ENCODE results near the gene NOL9. TPM values are rescaled to one million over a fixed set of nuclear protein-coding genes. Genes with fewer than 3 reads are reported as not detected.

Gene NOL9
- total and polyA plus RNA-seq, 2 of the 13 experiments (the other 11 are each of a cell fraction or from before 2014, with no cell fraction given): 18.0 to 24.7 TPM

DNA sequence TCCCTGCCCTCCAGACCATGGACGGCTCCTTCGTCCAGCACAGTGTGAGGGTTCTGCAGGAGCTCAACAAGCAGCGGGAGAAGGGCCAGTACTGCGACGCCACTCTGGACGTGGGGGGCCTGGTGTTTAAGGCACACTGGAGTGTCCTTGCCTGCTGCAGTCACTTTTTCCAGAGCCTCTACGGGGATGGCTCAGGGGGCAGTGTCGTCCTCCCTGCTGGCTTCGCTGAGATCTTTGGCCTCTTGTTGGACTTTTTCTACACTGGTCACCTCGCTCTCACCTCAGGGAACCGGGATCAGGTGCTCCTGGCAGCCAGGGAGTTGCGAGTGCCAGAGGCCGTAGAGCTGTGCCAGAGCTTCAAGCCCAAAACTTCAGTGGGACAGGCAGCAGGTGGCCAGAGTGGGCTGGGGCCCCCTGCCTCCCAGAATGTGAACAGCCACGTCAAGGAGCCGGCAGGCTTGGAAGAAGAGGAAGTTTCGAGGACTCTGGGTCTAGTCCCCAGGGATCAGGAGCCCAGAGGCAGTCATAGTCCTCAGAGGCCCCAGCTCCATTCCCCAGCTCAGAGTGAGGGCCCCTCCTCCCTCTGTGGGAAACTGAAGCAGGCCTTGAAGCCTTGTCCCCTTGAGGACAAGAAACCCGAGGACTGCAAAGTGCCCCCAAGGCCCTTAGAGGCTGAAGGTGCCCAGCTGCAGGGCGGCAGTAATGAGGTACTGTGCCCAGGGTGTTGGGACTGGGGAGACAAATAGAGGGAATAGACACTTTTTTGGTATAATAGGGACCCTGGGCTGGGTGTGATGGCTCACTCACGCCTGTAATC lies 26.5 kb upstream of the NOL9 start (continued):
- 0 out of 2 replicates have a peak, but pooled peaks have one; percentile 7 for TF ChIP-seq UBTF (CRISPR knock-in tag; IDR thresholded peaks at IDR 0.05)
- TF ChIP-seq KDM3A (CRISPR knock-in tag; IDR thresholded peaks at IDR 0.05; ENCODE audit: low read depth): no peak
- TF ChIP-seq RFX5 (IDR thresholded peaks at IDR 0.05; ENCODE audit: low read depth, low read length): no peak
- no peak for TF ChIP-seq PCBP2 (optimal IDR thresholded peaks at IDR 0.05; ENCODE audit: low read depth, low read length, poor library complexity, severe bottlenecking)
- TF ChIP-seq FLYWCH1 (CRISPR knock-in tag; IDR thresholded peaks at IDR 0.05): no peak
- 0 out of 2 replicates have a peak, but pooled peaks have one; percentile 36 for TF ChIP-seq GLI4 (CRISPR knock-in tag; IDR thresholded peaks at IDR 0.05; ENCODE audit: borderline replicate concordance)
- TF ChIP-seq ZNF44 (CRISPR knock-in tag; IDR thresholded peaks at IDR 0.05): no peak
- TF ChIP-seq, protein P1, sequence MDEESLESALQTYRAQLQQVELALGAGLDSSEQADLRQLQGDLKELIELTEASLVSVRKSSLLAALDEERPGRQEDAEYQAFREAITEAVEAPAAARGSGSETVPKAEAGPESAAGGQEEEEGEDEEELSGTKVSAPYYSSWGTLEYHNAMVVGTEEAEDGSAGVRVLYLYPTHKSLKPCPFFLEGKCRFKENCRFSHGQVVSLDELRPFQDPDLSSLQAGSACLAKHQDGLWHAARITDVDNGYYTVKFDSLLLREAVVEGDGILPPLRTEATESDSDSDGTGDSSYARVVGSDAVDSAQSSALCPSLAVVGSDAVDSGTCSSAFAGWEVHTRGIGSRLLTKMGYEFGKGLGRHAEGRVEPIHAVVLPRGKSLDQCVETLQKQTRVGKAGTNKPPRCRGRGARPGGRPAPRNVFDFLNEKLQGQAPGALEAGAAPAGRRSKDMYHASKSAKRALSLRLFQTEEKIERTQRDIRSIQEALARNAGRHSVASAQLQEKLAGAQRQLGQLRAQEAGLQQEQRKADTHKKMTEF (CRISPR knock-in tag; IDR thresholded peaks at IDR 0.05): no peak
- TF ChIP-seq EEA1 (CRISPR knock-in tag; IDR thresholded peaks at IDR 0.05; ENCODE audit: borderline replicate concordance): no peak
- TF ChIP-seq ARID3A (IDR thresholded peaks at IDR 0.05; ENCODE audit: low read depth, low read length): no peak
- peak; percentile 66; the same call in 1 of the 2 replicates for TF ChIP-seq HNF1B (CRISPR knock-in tag; IDR thresholded peaks at IDR 0.05)
- TF ChIP-seq ZBTB38 (CRISPR knock-in tag; IDR thresholded peaks at IDR 0.05): 0 out of 2 replicates have a peak, but pooled peaks have one; percentile 20
- no peak for TF ChIP-seq ZFY (CRISPR knock-in tag; IDR thresholded peaks at IDR 0.05)
- TF ChIP-seq MEIS1 (CRISPR knock-in tag; IDR thresholded peaks at IDR 0.05; ENCODE audit: borderline replicate concordance): no peak
- TF ChIP-seq NFYC (CRISPR knock-in tag; IDR thresholded peaks at IDR 0.05): no peak
- peak; percentile 47; the same call in 1 of the 2 replicates for TF ChIP-seq ZNF574 (CRISPR knock-in tag; IDR thresholded peaks at IDR 0.05)
